Raji (cell line): Measurements from ENCODE around the gene PRND.

Experiments
- POLR2A ChIP-seq: IDR thresholded peaks from 2 replicates; pipeline ENCODE4 v1.6.1; 2011; ENCODE audit warnings: low read depth, low read length, control low read depth; ENCODE audit not compliant: insufficient read depth

PRND gene

GRCh38 chr20:4721719-4722118 lies at the start of gene PRND:
PRND (plus strand) TSS chr20:4721909; CDS start chr20:4724552, 2,643 bp downstream.
- TF ChIP-seq POLR2A = no peak

GRCh38 chr20:4672948-4673347 lies 48.8 kb upstream of the PRND start:
- no peak for TF ChIP-seq POLR2A

GRCh38 chr20:4673371-4674001 lies 48.2 kb upstream of the PRND start:
- TF ChIP-seq POLR2A = no peak

GRCh38 chr20:4674672-4675071 lies 47.0 kb upstream of the PRND start:
- TF ChIP-seq POLR2A = no peak

DNA sequence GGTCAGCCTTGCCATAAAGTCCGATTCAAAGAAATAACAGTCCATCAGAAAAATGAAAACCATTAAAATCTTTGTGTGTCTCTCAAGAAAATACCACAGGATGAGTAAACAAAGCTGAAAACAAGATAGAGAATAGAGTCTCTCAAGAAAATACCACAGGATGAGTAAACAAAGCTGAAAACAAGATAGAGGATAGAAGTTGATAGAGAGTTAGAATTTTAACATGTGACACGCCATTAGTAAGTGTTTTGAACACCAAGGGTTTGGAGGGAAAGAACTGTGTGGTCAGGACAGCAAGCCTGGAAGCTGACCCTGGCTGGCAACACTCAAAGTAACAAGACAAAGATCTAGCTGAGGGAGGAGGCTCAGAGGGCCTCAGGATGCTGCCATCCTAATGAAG lies 43.9 kb upstream of the PRND start:
- TF ChIP-seq POLR2A = no peak

DNA sequence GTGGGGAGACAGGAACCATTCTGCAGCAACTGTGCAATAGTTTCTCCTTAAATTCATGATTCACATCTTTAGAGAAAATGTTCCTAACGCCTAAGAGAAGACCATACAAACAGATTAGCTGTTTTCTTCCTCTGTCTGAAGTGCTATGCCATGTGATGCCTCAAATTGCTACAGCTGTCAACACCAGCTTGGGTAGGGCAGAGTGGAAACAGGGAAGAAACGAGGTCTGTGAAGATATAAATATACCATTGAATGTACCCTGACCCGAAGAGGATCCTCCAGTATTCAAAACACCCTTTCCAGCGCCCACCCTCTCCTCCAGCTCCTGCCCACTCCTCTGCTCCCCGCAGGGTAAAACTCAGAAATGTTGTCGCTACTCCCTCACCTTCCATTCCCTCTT lies 40.3 kb upstream of the PRND start:
- no peak for TF ChIP-seq POLR2A

GRCh38 chr20:4681991-4682401 lies 39.7 kb upstream of the PRND start:
- no peak for TF ChIP-seq POLR2A

DNA sequence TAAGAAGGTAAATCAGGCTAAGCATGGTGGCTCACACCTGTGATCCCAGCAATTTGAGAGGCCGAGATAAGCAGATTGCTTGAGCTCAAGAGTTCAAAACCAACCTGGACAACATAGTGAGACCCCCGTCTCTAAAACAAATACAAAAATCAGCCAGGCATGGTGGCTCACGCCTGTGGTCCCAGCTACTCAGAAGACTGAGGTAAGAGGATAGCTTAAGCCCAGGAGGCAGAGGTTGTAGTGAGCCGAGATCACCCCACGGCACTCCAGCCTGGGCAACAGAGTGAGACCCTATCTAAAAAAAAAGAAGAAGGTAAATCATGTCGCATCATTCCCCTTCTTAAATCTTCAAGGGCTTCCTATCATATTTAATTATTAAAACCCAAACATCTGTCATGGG lies 39.0 kb upstream of the PRND start:
- no peak for TF ChIP-seq POLR2A

DNA sequence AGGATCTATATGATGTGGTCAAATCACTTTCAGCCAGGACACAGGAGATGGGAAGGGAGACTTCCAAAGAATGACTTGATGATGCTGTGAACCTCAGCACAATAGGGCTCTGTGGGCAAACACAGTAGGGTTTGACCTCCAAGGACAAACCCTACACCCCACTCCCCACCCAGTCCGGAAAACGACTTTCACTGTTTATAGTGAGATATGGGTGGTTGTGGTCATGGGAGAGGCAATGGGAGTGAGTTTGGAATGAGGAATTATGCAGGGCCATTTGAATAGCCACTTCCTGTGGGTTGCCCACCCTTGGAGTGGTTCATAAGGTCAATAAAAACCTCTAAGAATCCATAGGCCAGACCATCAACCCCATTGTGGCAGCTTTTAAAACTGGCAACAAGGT lies 38.4 kb upstream of the PRND start:
- no peak for TF ChIP-seq POLR2A

GRCh38 chr20:4684837-4685413 lies 36.8 kb upstream of the PRND start:
- TF ChIP-seq POLR2A = no peak

- no peak for TF ChIP-seq POLR2A
These were observed 35.8 kb upstream of the PRND start for GRCh38 chr20:4685923-4686221.

DNA sequence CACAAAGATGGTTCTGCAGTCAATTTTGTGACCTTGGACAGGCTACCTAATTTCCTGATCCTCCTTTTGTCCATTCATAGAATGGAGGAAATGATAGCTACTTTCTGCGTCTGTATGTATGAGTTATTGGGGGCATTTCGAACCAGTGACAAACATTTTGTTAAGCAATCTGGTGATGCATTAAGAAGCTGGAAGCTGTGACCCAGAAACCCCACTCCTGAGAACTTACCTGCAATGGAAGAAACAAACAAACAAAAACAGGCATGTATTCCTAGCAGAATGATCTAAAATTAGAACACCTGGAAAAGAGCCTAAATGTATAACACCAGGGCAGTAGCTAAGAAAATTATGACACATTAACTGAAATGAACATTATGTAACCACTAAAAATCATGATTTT lies 33.4 kb upstream of the PRND start:
- TF ChIP-seq POLR2A = no peak

DNA sequence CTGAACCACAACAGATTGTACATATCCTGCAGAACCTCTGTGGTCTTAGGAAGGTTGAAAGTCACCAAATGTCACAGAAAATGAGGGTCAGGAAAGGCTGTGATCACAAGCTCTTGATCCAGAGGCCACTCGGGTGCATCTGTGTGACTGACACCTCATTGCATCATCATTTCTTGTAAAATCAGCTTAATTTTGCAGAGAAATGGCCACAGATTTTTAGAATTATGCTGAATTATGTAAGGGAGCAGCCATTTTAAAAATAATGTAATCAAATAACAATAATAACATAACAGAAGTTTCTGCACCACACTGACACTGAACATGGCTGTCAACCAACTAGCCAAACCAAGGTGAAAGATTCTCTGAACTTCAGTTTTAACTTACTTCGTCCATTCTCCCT lies 32.5 kb upstream of the PRND start:
- no peak for TF ChIP-seq POLR2A

DNA sequence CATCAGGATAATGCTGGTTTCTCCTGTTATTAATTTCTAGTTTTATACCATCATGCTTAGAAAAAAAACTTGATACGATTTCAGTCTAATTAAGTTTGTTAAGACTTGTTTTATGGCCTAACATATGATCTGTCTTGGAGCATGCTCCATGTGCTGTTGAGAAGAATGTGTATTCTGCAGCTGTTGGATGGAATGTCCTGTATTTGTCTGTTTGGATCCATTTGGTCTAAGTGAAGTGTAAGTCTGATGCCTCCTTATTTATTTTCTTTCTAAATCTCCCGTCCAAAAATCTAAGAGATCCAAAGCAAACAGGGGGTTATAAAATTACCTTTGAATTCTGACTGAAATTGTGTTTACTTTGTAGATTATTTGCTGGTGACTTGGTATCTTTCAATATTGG lies 30.0 kb upstream of the PRND start:
- no peak for TF ChIP-seq POLR2A

DNA sequence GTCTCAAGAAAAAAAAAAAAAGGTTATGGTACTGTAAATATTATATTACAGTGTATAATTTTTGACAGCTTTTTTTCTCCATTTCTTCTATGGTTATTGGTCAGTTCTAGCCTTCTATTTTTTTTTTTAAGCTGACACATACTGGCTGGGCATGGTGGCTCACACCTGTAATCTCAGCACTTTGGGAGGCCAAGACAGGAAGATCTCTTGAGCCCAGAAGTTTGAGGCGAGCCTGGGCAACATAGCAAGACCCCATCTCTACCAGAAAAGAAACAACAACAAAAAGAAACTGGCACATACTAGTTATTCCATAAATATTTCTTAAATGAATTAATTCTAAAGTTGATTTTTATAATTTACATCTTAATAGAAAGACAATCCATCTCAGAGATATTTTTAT lies 27.6 kb upstream of the PRND start:
- TF ChIP-seq POLR2A = no peak

DNA sequence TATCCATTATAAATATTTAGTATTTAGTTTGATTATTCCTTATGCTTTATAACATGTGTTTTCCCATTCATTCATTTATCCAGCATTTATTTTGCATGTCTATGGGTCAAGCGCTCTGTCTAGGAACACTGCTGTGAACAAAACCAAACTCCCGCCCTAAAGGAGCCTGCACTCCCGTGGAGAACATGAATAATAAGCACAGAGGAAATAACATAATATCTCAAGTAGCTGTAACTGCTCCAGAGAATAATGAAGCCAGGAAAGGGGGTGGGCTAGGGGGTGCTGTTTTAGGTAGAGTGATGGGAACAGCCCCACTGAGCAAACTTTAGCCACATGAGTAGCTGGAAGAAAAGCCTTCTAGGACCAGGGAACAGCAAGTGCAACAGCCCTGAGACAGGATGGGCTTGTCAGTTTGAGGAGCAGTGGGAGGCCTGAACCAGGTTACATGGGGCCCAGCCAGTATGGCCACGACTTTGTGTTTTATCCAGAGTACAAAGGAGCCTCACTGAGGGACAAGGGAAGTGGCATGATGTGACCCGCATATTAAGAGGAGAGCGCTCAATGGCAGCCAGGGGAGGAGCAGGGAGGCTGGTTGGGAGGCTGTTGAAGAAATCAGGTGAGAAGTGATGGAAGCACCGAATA lies 24.4 kb upstream of the PRND start:
- TF ChIP-seq POLR2A = no peak

- TF ChIP-seq POLR2A = no peak
These were observed 23.9 kb upstream of the PRND start for GRCh38 chr20:4697831-4698221.
